DMS 273 (cell line): Measurements from ENCODE around the gene SPANXC.
"Not testable (repeated sequence)": the region's sequence is repeated elsewhere in the genome, so short reads cannot be mapped to it uniquely, and the experiment has no call there.

Experiments used
- DNase-seq: peaks from one replicate; lab custom pipeline; 2025; ENCODE audit not compliant: unreplicated experiment; lab: John Stamatoyannopoulos, UW

Gene SPANXC, protein sequence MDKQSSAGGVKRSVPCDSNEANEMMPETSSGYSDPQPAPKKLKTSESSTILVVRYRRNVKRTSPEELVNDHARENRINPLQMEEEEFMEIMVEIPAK

GRCh38 chrX:141242417-141242816, at the start of gene SPANXC:
SPANXC (minus strand) TSS chrX:141242517; CDS start chrX:141242457, 60 bp downstream.
- DNase-seq, result not testable (repeated sequence)

GRCh38 chrX:141279476-141279875, 37.2 kb upstream of the SPANXC start:
- DNase-seq, result no peak

DNA sequence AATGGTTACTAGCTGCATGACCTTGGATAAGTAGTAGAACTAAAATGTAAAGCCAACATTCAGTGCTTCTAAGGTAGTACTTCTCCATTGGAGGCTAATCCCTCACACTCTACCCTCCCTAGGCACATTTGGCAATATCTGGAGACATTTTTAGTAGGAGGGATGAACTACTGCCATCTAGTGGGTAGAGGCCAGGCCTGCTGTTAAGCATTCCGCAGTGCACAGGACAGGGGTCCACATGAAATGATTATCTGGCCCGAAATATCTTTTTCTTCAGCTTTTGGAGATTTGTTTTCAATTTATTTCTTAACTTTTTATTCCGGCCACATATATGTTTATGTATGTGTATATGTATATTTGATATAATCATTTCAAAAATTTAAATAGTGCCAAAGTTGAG, 36.0 kb upstream of the SPANXC start:
- DNase-seq, result peak; percentile 60

DNA sequence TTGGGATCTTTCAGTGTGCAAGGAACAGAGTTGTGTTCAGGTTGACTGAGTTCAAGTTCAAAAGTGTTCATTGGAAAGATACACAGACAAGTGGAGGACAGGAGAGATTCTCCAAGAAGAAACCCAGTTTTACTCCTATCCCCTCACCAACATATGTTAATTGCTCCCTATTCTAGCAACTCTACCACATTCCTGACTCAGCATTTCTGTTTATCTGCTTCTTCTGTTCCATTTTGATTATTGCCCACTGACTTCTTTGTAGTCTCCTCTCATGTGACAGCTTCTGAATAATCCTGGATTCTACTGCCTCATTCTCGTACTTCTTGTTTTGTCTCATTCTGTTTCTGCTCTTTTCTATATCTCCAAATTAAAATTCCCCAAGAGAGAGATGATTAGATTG, 15.8 kb upstream of the SPANXC start:
- no peak for DNase-seq

DNA sequence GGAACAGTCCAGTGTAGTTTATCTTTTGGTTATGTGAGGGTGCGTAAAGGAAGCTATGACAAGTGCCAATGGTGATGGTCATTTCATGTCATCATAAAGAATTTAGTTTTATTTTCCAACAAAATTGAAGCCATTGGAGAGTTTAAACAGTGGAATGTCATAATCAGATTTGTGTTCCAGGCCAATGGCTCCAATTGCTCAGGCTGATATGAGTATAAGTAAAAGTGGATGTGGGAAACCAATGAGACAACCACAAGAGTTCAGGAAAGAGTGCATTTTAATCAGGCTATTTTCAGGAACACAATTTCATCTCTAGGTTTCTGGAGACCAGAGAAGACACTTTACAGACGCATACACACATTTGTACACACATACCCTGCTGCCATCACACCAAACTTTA, 20.7 kb downstream of the SPANXC start:
- no peak for DNase-seq

DNA sequence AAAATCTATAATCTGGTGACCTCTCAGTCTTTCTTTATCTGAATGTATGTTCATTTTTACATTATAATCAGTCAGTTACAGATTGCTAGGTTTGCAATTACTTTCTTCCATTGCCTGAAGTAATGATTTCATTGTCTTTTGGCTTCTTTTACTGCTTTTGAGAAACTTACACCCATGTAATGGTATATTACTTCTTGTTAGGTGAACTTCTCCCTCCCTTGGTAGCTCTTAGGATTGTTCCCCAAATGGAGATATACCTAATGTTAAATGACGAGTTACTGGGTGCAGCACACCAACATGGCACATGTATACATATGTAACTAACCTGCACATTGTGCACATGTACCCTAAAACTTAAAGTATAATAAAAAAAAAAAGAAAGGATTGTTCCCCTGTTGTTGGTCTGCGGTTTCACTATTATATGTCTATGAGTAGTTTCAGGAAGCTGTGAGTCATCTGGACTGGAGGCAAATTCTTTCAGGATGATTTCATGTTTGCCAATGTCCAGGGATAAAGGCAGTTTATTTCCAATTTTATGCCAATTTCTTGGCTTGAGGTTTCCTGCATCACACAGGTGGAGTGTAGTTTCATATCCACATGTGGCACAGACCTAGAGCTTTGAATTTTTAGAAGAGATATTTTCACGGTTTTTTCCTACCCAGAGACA, 21.8 kb downstream of the SPANXC start:
- no peak for DNase-seq

GRCh38 chrX:141214196-141214595, 28.1 kb downstream of the SPANXC start:
- no peak for DNase-seq

DNA sequence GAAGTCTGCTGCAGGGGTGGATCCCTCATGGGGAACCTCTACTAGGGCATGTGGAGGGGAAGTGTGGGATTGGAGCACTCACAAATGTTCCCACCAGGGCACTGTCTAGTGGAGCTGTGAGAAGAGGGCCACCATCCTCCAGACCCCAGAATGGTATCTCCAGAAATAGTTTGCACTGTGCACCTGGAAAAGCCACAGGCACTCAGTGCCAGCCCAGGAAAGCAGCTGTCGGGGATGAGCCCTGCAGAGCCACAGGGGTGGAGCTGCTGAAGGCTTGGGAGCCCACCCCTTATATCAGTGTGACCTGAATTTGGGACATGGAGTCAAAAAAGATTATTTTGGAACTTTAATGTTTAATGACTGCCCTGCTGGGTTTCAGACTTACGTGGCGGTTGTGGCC, 40.4 kb downstream of the SPANXC start:
- DNase-seq, result no peak
